Activated CD4-positive, alpha-beta T cell treated with anti-CD3 and anti-CD28 coated beads, Interleukin-2, amount 50 U/mL, for 4 hours (primary cell): ENCODE data around the gene FGD5.
"Not testable (repeated sequence)": the region's sequence is repeated elsewhere in the genome, so short reads cannot be mapped to it uniquely, and the experiment has no call there.

Experiments
- DNase-seq, 2 experiments: peaks; one replicate each; pipeline ENCODE4 v3.0.0-alpha.2; 2020

The FGD5 gene

DNA sequence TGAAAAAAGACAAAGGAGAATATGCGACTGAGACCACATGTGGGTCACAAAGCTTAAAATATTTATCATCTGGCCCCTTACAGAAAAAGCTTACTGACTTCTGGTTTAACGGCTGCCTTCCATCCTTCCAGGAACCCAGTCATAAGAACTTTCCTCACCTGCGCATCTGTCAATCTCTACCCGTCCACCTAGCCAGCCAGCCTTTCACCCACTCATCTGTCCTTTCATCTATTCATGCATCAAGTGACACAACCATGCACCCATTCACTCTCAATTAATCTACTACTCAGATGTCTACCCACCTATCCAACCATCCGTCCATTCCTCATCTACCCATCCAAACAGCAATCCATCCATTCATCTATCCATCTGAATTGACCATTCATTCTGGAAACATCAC, 64.5 kb downstream of the FGD5 start:
- DNase-seq: no peak

DNA sequence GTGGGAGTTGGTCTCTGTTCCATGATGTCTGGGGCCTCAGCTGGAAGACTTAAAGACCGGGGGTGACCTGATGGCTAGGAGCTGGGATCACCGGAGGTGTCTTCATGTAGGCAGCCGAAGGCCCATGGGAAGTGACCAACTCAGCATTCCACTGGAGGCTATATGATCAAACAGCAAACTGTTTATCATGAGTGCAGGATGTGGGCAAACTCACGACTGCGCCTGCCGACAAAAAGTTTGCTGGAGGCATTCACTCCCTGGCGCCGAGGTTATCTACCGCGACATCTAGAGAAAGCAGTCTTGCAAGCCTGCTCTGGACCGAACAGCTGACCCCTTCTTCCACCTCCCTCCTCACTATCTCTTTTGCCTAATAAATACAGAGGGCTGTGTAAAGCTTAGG, 65.9 kb downstream of the FGD5 start:
- no peak for DNase-seq

DNA sequence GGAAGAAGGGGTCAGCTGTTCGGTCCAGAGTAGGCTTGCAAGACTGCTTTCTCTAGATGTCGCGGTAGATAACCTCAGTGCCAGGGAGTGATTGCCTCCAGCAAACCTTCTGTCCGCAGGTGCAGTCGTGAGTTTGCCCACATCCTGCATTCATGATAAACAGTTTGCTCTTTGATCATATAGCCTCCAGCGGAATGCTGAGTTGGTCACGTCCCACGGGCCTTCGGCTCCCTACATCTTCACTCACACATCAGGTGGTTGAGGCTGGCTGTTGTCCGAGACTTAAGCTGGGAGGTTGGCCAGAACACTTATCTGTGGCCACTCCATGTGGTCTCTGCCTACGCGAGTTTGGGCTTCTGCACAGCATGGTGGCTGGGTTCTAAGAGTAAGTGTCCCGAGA, 66.5 kb downstream of the FGD5 start:
- DNase-seq: no peak

DNA sequence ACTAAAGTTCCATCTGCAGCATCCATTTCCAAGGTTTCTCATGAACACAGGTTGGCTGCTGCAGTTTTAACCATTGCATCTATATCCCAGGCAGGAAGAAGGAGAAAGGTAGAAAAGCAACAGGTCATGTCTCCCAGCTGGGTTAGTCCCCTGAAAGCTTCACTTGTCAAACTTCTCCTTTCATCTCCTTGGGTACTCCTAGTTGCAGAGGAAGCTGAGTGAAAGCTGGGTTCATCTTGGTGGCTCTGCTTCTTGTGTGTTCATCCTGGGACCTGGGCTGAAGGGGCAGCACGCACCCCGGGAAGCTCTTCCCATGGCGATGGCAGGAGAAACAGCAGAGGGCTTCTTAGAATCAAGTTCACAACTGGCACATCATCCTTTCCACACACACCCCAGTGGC, 67.3 kb downstream of the FGD5 start:
- DNase-seq: no peak

DNA sequence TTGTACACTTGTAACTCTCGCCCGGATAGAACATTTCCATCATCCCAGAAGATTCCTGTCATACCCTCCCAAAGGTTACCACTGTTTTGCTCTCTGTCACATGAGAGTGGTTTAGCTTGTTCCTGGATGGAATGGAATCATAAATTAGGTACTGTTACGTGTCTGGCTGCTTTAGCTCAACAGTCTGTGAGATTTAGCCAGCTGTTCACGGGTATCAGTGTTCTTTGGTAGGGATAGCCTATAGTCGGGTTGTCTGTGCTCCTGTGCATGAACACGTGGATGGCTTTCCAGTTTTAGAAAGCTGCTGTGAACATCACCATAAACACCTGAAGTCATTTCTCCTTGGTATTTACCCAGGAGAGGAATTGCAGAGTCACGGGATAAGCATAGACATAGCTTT, 70.4 kb downstream of the FGD5 start:
- no peak for DNase-seq

DNA sequence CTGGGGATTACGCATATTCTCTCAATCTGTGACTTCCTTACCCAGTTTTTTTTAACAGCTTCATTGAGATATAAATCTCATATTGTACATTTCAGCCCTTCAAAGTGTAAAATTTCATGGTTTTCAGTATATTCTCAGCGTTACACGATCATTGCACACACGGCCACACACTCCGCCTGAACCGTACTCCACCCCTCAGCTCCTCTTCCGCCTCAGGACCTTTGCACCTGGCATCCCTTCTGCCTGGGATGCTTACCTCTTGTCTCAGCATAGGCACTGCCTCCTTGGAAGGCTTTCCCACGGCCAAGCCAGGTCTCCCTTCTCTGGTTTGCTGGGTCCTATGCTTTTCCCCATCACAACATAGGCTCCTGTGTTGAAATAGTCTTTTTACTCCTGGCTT, 71.2 kb downstream of the FGD5 start:
- no peak for DNase-seq

DNA sequence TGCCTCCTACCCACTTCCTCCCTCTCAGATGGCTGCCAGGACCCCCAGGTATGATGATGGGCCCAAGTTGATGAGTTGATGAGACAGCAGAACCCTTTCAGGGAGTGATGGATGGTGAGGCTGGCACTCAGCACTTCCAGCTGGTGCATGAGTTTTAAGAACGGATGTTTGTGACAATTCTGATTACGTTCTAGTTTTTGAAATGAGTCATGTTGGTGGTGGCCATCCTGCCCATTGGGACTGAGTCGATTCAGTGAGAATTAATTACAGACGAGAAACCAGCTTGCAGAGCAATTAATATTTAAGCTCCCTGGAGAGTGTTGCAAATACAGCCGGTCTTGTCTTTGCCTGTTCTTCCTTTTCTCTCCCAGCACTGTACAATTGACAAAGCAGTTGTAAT, 71.7 kb downstream of the FGD5 start:
- DNase-seq: no peak

DNA sequence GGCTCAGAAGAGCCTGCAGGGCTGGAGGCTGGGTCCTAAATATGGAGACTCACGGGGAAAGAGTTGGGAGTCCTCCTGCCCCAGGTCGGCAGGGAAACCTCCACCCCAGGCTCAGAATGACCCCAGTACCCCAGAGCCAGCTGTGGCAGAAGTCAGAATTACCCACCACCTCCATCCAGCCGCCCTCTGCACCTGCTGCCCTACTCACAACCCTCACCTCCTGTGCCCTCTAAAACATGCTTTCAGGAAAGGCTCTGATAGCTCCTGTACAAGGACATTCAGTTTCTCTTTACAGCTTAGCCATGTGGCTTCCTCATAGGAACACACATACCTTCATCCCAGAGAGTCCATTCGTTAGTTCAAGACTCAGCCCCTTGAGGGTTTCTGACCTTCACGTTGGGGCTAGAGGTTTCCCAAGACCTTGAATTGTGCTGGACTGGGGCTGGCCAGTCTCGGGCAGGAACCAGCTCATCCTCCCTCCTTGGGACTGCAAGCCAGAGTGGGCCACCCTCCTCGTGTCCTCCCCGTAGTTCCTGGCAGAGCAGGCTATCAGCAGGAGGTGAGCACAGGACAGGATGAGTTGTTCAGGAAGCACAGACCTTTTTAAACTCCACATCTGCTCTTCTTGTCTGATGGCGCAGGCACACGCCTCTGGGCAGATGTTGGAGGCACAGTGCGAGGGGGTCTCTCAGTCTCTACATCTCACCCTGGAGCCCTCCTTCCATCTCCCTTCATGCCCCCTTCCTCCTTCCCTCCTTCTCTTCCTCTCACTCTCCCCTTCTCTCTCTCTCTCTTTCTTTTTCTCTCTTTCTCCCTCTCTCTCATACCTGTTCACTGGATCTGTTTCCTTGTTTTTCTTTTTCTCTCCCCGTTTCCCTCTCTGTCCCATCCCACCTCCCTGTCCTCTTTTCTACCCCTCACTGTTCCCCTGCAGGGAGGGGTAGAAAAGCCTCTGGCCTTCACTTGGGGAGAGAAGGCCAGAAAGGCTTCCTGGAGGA, 72.7 kb downstream of the FGD5 start:
- DNase-seq: no peak

DNA sequence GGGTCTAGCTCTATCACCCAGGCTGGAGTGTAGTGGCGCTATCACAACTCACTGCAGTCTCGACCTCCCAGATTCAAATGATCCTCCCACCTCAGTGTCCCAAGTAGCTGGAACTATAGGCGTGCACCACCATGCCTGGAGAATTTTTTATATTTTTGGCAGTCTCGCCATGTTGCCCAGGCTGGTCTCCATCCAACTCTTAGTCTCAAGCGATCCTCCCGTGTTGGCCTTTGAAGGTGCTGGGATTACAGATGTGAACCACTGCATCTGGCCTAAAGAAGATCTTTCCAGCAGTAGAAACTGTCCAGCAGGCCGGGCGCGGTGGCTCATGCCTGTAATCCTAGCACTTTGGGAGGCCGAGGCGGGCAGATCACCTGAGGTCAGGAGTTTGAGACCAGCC, 73.5 kb downstream of the FGD5 start:
- no peak for DNase-seq

DNA sequence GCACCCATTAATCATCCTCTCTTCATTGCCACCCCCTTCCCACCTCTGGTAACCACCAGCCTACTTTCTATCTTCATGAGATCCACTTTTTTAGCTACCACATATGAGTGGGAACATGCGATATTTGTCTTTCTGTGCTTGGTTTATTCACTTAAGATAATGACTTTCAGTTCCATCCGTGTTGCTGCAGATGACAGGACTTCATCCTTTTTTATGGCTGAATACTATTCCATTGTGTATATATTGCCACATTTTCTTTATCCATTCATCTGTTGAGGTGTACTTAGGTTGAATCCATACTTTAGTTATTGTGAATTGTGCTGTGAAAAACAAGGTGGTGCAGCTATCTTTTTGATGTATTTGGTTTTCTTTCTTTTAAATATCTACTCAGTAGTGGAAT, 75.3 kb downstream of the FGD5 start:
- DNase-seq: no peak

DNA sequence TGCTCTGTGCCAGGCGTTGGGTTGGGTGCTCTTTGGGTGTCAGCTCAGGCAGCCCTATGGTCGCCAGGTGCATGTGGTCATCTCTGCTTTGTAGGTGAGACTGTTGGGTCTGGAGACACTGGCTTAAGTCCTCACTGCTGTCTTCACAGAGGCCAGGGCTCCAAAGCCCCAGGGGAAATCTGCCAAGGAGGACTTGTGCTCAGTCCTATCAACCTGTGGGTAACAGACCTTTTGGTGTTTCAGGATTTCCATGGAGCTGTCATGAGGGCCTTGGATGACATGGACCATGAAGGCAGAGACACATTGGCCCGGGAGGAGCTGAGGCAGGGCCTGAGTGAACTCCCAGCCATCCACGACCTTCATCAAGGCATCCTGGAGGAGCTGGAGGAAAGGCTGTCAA, 78.5 kb downstream of the FGD5 start:
- DNase-seq: no peak

DNA sequence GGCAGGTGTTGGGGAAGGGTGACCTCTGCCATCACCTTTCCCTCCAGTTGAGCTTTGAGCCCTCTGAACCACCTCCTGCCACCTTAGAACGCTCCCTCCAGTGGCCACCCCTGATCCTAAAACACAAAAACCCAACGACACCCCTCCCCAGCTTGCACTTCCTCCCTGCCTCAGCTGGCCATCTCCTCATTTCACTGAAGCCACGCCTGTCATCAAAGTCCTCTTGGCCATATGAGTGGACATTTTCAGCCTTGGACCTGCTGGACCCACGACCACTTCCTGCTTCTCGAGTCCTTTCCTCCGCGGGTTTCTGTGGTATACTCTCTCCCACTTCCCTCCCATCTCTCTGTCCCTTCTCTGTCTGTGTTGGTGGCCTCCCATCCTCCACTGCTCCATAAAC, 80.2 kb downstream of the FGD5 start:
- no peak for DNase-seq

DNA sequence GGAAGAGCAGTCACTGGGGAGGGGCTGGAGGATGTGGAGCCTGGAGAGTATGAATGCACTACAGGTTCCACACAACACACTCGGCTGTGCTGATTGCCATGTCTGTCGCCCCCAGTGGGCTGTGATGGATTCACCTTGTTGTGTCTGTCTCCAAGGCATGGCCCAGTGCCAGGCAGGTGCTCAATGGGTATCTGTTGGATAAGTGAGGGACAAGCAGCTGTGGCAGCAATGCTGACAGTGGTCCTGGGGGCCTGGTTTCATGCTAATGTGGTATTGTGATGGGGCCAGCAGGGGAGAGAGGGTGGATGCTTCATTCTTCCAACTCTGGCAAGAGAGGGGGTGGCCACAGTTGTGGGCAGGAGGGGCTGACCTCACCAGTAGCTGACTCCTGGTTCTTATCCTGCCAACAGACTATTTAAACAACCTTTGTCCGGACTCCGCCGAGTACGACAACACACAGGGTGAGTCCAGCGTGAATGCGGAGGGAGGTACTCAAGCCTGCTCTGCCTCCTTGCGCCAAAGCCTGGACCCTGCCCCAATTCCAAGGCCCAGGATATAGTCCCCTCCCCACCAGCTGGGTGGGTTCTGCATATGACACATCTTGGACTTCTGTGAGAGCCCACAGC, 81.3 kb downstream of the FGD5 start:
- no peak for DNase-seq

DNA sequence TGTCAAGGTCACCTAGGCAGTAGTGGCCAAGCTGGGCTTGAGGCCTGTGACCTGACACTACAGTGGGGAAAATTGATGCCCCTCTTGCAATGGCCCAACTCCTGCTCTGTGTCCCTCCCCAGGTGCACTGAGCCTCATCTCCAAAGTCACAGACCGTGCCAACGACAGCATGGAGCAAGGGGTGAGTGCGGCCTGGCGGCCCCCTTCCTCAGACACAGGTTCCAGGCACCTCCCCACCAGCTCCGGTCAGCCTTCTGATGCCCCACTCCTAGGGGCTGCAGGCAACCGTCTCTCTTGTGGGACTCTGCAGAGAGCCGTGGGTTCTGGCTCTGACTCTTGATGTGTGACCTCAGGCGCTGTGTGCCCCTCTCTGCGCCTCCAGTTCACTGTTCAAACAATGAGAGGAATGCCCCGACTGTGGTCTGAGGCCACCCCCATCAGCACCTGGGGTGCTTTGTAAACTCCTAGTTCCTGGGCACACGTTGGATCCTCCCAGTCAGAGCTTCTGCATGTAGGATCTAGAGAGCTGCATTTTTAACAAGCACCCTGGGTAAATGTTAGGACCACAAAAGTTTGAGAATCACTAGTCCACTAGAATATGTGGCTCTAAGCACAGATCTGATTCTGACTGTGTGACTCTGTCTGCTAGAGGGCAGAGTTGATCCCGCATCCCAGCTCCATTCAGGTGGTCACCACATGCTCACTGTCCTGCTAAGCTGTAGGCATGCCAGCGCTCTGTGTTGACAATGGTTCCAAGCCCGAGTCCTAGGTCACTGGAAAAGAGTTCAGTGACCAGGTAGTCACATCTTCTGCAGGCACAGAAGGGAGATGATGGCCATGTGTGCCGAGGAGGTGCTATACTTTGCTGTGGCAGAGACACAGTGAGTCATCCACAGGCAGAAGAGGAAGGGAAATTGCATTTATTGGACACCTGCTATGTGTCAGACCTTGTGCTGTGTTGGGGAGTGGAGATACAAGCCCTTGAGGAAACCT, 82.4 kb downstream of the FGD5 start:
- DNase-seq: no peak

DNA sequence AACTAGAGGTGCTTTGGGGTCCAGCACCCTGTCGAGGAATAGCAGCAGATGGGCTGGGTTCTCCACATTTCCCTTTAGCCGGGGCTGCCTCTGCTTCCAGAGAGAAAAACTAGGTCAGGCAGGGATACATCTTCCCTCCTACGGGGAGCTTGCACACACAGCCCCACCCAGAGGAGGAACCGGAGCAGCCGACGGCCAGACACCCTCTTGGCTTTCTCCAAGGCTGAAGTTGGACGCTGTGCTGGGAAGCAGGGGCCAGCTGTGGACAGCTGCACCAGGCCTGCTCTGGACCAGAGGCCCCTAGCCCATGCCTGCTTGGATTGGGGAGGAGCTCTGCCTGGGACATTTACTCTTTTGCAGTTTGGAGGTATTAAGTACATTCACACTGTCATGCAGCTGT, 84.0 kb downstream of the FGD5 start:
- DNase-seq: no peak

DNA sequence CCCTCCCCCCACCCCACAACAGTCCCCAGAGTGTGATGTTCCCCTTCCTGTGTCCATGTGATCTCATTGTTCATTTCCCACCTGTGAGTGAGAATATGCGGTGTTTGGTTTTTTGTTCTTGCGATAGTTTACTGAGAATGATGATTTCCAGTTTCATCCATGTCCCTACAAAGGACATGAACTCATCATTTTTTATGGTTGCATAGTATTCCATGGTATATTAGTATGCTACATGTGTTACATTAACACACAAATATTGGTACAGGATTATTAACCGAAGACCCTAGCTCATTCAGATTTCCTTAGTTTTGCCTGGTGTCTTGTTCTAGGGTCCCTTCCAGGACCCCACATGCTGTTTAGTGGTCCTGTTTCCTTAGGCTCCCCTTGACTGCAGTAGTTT, 84.7 kb downstream of the FGD5 start:
- DNase-seq: not testable (repeated sequence)

DNA sequence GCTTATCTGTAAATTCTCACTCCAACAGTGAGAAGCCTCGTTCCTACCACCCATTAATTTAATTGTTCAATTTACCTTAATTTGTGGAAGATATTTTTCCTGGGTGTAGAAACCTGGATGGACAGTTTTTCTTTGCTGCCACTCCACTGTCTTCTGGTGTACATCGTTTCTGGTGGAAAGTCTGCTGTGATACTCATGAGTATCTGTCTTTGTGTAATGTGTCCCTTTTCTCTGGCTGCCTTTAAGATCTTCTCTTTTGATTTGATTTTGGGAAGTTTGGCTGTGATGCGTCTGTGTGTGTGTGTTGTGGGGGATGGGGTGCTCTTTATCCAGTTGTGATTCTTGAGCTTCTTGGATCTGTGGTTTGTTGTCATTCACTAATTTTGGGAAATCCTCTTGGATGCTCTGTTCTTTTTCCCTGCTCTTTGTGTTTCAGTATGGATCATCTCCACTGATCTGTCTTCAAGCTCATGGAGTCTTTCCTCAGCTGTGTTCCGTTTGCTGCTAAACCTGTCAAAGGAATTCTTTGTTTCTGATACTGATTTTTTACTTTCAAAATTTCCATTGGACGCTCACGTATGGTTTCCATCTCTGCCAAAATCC, 86.4 kb downstream of the FGD5 start:
- no peak for DNase-seq

DNA sequence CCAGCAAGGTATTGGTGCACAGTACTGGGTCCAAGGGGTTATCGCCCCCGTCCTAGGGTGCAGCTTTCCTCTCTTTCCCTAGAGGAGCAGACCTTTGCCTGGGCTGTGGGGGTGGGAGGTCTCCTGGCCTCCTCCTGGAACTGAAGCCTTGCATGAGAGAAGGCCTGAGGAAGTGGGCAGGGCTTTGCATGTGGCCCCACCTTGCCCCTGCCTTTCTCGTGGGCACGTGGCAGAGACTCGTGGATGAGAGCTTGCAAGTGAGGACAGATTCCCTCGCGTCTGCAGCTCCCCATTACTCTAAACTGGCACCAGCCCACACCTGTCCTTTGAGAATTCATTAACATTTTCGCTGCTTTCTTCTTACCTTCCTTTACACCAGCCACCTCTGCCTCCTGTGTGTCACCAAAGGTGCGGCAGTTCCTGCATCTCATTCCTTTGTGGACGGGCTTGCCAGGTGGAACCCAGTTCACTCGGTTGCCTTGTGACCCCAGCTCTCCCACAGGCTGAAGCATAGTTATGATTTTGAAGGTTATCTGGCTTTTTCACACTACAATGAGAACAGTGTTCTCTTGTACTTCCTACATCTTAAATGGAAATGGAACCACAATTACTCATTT, 87.7 kb downstream of the FGD5 start:
- DNase-seq: no peak

DNA sequence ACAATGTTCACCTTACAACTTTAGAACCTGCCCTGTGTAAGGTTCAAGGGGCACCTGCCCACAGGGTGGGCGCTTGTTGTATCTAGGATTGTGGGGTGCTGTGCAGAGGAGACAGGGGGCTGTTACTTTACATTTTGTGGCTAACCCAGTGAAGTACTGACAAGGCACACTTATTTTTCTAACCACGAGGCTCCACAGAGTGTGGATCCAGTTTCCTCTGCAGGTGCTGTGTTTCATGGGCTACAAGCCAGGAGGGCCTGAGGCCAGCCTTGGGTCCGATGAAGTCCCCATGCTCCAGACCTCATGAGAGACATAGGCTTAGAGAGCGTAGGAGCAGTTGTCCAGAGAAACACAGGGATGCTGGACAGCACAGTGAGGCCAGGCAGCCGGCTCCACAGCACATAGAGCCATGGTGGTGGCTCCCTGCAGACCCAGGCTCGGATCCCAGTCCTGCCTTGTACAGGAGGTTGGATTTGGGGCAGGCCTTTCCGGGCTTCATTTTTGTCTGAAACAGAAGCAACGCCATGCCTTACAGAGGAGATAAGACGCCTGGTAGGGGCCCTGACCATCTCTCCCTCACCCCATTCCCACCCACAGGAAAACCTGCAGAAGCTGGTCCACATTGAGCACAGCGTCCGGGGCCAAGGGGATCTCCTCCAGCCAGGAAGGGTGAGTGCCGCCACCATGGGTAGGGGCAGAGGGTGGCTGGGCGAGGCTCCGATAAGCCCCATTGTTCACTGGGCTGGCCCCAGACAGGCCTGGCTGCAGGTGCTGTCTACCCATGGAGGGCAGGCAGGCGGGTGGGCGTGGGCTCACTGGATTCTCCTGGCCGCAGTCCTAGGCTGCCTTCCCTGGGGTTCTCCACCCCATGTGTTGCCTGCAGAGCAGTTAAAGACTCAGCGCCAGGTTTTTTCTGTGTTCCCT, 88.5 kb downstream of the FGD5 start:
- no peak for DNase-seq

DNA sequence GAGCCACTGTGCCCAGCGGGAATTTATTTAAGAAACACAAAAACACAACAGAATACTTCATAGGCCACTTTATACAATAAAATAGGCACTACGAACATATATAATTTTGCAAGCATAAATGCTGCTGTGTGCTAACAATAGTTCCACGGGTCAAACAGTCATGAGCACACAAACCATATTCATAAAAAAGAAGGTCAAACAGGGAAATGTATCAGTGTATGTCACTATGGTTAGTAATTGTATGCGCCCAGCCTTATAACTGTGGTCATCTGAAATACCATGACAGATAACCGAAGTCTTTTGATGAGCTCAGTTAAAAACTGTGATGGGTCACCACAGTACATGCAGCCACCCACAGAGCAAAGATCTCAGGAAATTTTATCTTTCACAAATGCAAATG, 90.5 kb downstream of the FGD5 start:
- no peak for DNase-seq

DNA sequence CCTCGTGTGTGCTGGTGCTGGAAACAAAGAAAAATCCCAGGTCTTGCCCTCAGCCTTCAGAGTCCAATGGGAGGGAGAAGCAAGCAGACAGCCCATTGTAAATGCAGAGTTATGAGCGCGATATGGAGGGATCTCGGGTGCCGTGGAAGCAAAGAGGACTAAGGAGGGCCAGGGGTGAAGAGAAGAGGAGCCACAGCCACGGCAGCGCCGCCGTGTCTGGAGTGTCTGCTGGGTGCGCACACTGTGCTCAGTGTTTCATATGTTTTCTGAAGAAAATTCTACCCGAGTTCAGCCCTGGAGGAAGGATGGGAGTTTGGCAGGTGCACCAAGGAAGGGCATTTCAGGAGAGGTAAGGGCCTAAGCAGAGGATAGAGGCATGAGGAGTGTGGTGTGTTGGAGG, 92.9 kb downstream of the FGD5 start:
- no peak for DNase-seq
